ENCODE data around the gene DLX2.

DNA sequence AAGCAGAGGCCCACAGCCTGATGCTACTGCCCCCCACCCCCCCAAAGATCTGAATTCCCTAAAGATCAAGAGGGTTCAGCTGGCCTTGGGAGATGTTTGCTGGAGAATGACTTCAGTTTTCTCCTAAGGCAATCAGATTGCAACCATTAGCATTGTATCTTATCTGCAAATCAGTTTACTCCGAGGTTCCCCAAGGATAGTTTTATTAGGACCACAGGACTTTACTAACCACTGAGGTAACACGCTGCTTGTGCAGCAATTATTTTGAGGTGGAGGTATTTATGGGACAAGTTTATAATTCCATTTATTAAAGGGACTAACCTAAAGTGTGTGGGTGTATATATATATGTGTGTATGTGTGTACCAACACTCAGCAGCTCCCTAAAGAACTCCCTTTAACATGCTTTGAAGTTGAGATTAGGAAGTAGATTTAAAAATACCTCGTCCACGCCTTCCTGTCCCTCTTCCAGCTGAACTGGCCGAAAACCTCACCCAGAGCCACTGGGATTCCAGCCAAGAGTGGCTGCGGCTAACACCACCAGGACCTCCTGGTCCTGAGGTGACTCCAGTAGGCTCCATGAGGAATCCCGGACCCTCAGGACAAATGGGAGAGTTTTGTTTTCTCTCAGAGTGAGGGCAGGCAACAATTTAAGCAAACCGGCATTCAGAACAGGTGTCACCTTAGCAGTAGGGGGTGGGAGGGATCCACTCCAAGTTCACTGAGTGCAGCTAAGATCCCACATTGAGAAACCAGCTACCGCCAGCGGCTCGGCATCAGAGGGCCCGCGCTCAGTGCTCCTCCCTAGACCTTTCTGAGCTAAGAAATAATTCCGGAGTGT lies 20.4 kb downstream of the DLX2 start:
- TF ChIP-seq, protein P1, sequence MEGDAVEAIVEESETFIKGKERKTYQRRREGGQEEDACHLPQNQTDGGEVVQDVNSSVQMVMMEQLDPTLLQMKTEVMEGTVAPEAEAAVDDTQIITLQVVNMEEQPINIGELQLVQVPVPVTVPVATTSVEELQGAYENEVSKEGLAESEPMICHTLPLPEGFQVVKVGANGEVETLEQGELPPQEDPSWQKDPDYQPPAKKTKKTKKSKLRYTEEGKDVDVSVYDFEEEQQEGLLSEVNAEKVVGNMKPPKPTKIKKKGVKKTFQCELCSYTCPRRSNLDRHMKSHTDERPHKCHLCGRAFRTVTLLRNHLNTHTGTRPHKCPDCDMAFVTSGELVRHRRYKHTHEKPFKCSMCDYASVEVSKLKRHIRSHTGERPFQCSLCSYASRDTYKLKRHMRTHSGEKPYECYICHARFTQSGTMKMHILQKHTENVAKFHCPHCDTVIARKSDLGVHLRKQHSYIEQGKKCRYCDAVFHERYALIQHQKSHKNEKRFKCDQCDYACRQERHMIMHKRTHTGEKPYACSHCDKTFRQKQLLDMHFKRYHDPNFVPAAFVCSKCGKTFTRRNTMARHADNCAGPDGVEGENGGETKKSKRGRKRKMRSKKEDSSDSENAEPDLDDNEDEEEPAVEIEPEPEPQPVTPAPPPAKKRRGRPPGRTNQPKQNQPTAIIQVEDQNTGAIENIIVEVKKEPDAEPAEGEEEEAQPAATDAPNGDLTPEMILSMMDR (IDR thresholded peaks at IDR 0.05), result no peak
- TF ChIP-seq POLR2AphosphoS5 (IDR thresholded peaks at IDR 0.05), result no peak
- TF ChIP-seq POLR2A (IDR thresholded peaks at IDR 0.05), result no peak

All from sigmoid colon (tissue), 4 donors.